Neuronal stem cell (in vitro differentiated cells): Measurements from ENCODE around the gene MINK1.
A peak's percentile ranks its signal among the peaks of the same experiment; 100 is the strongest.

Source experiments
- DNase-seq: peaks from one replicate; pipeline ENCODE4 v3.0.0-alpha.2; 2013; ENCODE audit warnings: low spot score
- H2AFZ ChIP-seq: one replicate; pipeline ENCODE4 v1.6.1; 2013; ENCODE audit warnings: mild to moderate bottlenecking, low read length, inconsistent platforms
- H2AK5ac ChIP-seq: 2 replicates; pipeline ENCODE4 v1.6.1; 2013; ENCODE audit warnings: low read depth, mild to moderate bottlenecking, inconsistent platforms, low read length, moderate library complexity, mixed read lengths
- H2BK120ac ChIP-seq: 2 replicates; pipeline ENCODE4 v1.6.1; 2013; ENCODE audit warnings: low read depth, mild to moderate bottlenecking, inconsistent platforms, low read length, moderate library complexity, mixed read lengths
- H2BK12ac ChIP-seq: one replicate; pipeline ENCODE4 v1.6.1; 2013; ENCODE audit warnings: low read length, inconsistent platforms
- H2BK15ac ChIP-seq: 2 replicates; pipeline ENCODE4 v1.6.1; 2013; ENCODE audit warnings: mild to moderate bottlenecking, low read length, inconsistent platforms, mixed read lengths
- H2BK5ac ChIP-seq: one replicate; pipeline ENCODE4 v1.6.1; 2013; ENCODE audit warnings: inconsistent platforms, mild to moderate bottlenecking, low read length, moderate library complexity
- H3K14ac ChIP-seq: one replicate; pipeline ENCODE4 v1.6.1; 2013; ENCODE audit warnings: low read length, inconsistent platforms
- H3K18ac ChIP-seq: 2 replicates; pipeline ENCODE4 v1.6.1; 2013; ENCODE audit warnings: low read length, inconsistent platforms
- H3K23ac ChIP-seq: 2 replicates; pipeline ENCODE4 v1.6.1; 2013; ENCODE audit warnings: low read depth, mild to moderate bottlenecking, mixed read lengths, low read length, inconsistent platforms; ENCODE audit not compliant: poor library complexity
- H3K27ac ChIP-seq: replicated peaks from 3 replicates; pipeline ENCODE4 v1.5.1; 2013; ENCODE audit warnings: low read length, inconsistent platforms
- H3K27me3 ChIP-seq, 3 experiments: 2 replicates each; pipeline ENCODE4 v1.6.1; 2013; ENCODE audit warnings: low read length in 3 of 3, mild to moderate bottlenecking in 2 of 3, inconsistent platforms in 1 of 3, low read depth in 1 of 3, mixed read lengths in 1 of 3, moderate library complexity in 1 of 3; ENCODE audit not compliant: control insufficient read depth in 3 of 3, insufficient read depth in 3 of 3
- H3K36me3 ChIP-seq, 2 donors: replicated peaks in 1 of 2; 2 replicates each; pipeline ENCODE4 v1.6.1; 2013; ENCODE audit warnings: low read length in 2 of 2; ENCODE audit not compliant: control insufficient read depth in 2 of 2, insufficient read depth in 2 of 2
- H3K4ac ChIP-seq: 2 replicates; pipeline ENCODE4 v1.6.1; 2013; ENCODE audit warnings: inconsistent platforms, mild to moderate bottlenecking, low read length, moderate library complexity
- H3K4me1 ChIP-seq, 2 donors: 1 replicate in 1 of 2; 2 replicates in 1 of 2; pipeline ENCODE4 v1.6.1; 2013; ENCODE audit warnings: low read length in 2 of 2, low read depth in 1 of 2; ENCODE audit not compliant: control insufficient read depth in 2 of 2, insufficient read depth in 1 of 2
- H3K4me2 ChIP-seq: one replicate; pipeline ENCODE4 v1.6.1; 2013; ENCODE audit warnings: mild to moderate bottlenecking, low read length, inconsistent platforms; ENCODE audit not compliant: insufficient read depth, poor library complexity, severe bottlenecking
- H3K4me3 ChIP-seq, 2 donors: 2 replicates each; pipeline ENCODE4 v1.5.1; 2013; ENCODE audit warnings: low read length in 2 of 2, mild to moderate bottlenecking in 2 of 2, inconsistent platforms in 1 of 2, moderate library complexity in 1 of 2
- H3K79me1 ChIP-seq: one replicate; pipeline ENCODE4 v1.6.1; 2013; ENCODE audit warnings: low read depth, mild to moderate bottlenecking, inconsistent platforms, low read length, moderate library complexity
- H3K9ac ChIP-seq: one replicate; pipeline ENCODE4 v1.6.1; 2013; ENCODE audit warnings: mild to moderate bottlenecking, low read depth, low read length, inconsistent platforms; ENCODE audit not compliant: poor library complexity
- H3K9me3 ChIP-seq, 2 donors: replicated peaks in 1 of 2; 2 replicates each; pipeline versions ENCODE3 to v1.6.1; 2013; ENCODE audit warnings: low read length in 2 of 2, mild to moderate bottlenecking in 2 of 2, inconsistent platforms in 1 of 2, low read depth in 1 of 2, mixed read lengths in 1 of 2, moderate library complexity in 1 of 2; ENCODE audit not compliant: control insufficient read depth in 2 of 2, insufficient read depth in 1 of 2
- H4K8ac ChIP-seq: one replicate; pipeline ENCODE4 v1.6.1; 2013; ENCODE audit warnings: low read depth, mild to moderate bottlenecking, inconsistent platforms, low read length, moderate library complexity
- H4K91ac ChIP-seq: one replicate; pipeline ENCODE4 v1.6.1; 2013; ENCODE audit warnings: low read length, low read depth, mild to moderate bottlenecking, inconsistent platforms; ENCODE audit not compliant: poor library complexity
- WGBS, 2 donors: extraction: QIAGEN DNeasy Blood & Tissue Kit; methylation state at CpG; one replicate each; pipeline ENCODE4 v1.1.7; 2013; ENCODE audit warnings: missing lambda C conversion rate in 2 of 2, mixed read lengths in 1 of 2; ENCODE audit not compliant: insufficient read length in 2 of 2, insufficient replicate concordance in 1 of 2; ENCODE audit errors: extremely low coverage in 2 of 2; 5-methylcytosine and 5-hydroxymethylcytosine counted together

The MINK1 gene

GRCh38 chr17:4895657-4896331 is 62.7 kb downstream of the MINK1 start:
- Histone ChIP-seq H3K9me3 (no peaks in the 10 kb centered on the region), H3K79me1 (peaks cover 4% of the 10 kb centered on the region), H3K23ac (peak overlapping the region; percentile 55), H4K91ac (no peak overlapping the region), H2BK15ac (no peak overlapping the region), H2AFZ (no peak overlapping the region), H3K27me3 (peaks cover 0 to 3% (median 0%) of the 10 kb centered on the region in 3 experiments), H3K4me1 (no peaks in the 10 kb centered on the region), H3K18ac (no peak overlapping the region), H3K36me3 (peaks cover 38 to 85% of the 10 kb centered on the region in 2 donors), H3K27ac (no peak overlapping the region), H2BK12ac (no peak overlapping the region), H4K8ac (no peak overlapping the region), H3K9ac (no peak overlapping the region), H2BK120ac (no peak overlapping the region), H3K4me2 (no peak overlapping the region), H3K4ac (no peak overlapping the region), H2AK5ac (no peak overlapping the region), H2BK5ac (peak overlapping the region; percentile 48), H3K14ac (no peak overlapping the region), H3K4me3 (no peak overlapping the region)
- no CpG with 5 or more reads among the region's 27 CpGs for WGBS, 2 donors
- no peak for DNase-seq

- Histone ChIP-seq H3K4me3 (no peak overlapping the region), H3K4me2 (no peak overlapping the region), H2AK5ac (no peak overlapping the region), H3K4ac (no peak overlapping the region), H2BK15ac (no peak overlapping the region), H3K18ac (no peak overlapping the region), H2BK12ac (peak overlapping the region; percentile 22), H3K9ac (peak overlapping the region; percentile 60), H2BK120ac (no peak overlapping the region), H3K79me1 (peaks cover 6% of the 10 kb centered on the region), H3K23ac (peak overlapping the region; percentile 55), H3K9me3 (no peaks in the 10 kb centered on the region), H2AFZ (no peak overlapping the region), H2BK5ac (no peak overlapping the region), H3K27ac (no peak overlapping the region), H4K8ac (peak overlapping the region; percentile 82), H3K36me3 (peaks cover 37 to 77% of the 10 kb centered on the region in 2 donors), H3K4me1 (no peaks in the 10 kb centered on the region), H3K14ac (no peak overlapping the region), H4K91ac (no peak overlapping the region), H3K27me3 (peaks cover 0 to 3% (median 0%) of the 10 kb centered on the region in 3 experiments)
- WGBS, 2 donors = no CpG with 5 or more reads among the region's 27 CpGs
- no peak for DNase-seq
Observed at GRCh38 chr17:4896332-4897197, 63.4 kb downstream of the MINK1 start.

- no peak overlapping the region for H3K23ac ChIP-seq
- no peak overlapping the region for H3K4ac ChIP-seq
- H3K9ac ChIP-seq = no peak overlapping the region
- H4K8ac ChIP-seq = no peak overlapping the region
- H2AK5ac ChIP-seq = no peak overlapping the region
- H2BK15ac ChIP-seq = no peak overlapping the region
- no peak overlapping the region for H2BK12ac ChIP-seq
- peaks cover 0 to 3% (median 0%) of the 10 kb centered on the region in 3 experiments for H3K27me3 ChIP-seq
- no peak overlapping the region for H3K27ac ChIP-seq
- H3K36me3 ChIP-seq = peaks cover 36 to 72% of the 10 kb centered on the region in 2 donors
- H2AFZ ChIP-seq = no peak overlapping the region
- no peak overlapping the region for H3K14ac ChIP-seq
- no peak overlapping the region for H2BK120ac ChIP-seq
- WGBS, 2 donors = no CpG with 5 or more reads among the region's 10 CpGs
- H3K79me1 ChIP-seq = peaks cover 6% of the 10 kb centered on the region
- no peak overlapping the region for H3K4me3 ChIP-seq
- H2BK5ac ChIP-seq = no peak overlapping the region
- no peaks in the 10 kb centered on the region for H3K9me3 ChIP-seq
- no peak overlapping the region for H4K91ac ChIP-seq
- no peak overlapping the region for H3K4me2 ChIP-seq
- H3K4me1 ChIP-seq = no peaks in the 10 kb centered on the region
- no peak overlapping the region for H3K18ac ChIP-seq
- DNase-seq = no peak
Observed at GRCh38 chr17:4897198-4897687, 64.1 kb downstream of the MINK1 start.

- Histone ChIP-seq H2BK120ac (no peak overlapping the region), H3K23ac (no peak overlapping the region), H3K14ac (no peak overlapping the region), H2BK5ac (no peak overlapping the region), H3K27ac (no peak overlapping the region), H4K8ac (peak overlapping the region; percentile 43), H3K4me1 (no peaks in the 10 kb centered on the region), H3K79me1 (peaks cover 4% of the 10 kb centered on the region), H3K4me3 (no peak overlapping the region), H2BK12ac (no peak overlapping the region), H3K18ac (no peak overlapping the region), H2AFZ (no peak overlapping the region), H3K36me3 (peaks cover 35 to 67% of the 10 kb centered on the region in 2 donors), H3K4me2 (no peak overlapping the region), H3K4ac (no peak overlapping the region), H2BK15ac (no peak overlapping the region), H3K27me3 (peaks cover 0 to 3% (median 0%) of the 10 kb centered on the region in 3 experiments), H4K91ac (no peak overlapping the region), H2AK5ac (no peak overlapping the region), H3K9ac (no peak overlapping the region), H3K9me3 (no peaks in the 10 kb centered on the region)
- no CpG with 5 or more reads among the region's 5 CpGs for WGBS, 2 donors
- no peak for DNase-seq
Observed at GRCh38 chr17:4897785-4898184, 64.6 kb downstream of the MINK1 start.
